ENCODE measurements around the gene S100A4.

DNA sequence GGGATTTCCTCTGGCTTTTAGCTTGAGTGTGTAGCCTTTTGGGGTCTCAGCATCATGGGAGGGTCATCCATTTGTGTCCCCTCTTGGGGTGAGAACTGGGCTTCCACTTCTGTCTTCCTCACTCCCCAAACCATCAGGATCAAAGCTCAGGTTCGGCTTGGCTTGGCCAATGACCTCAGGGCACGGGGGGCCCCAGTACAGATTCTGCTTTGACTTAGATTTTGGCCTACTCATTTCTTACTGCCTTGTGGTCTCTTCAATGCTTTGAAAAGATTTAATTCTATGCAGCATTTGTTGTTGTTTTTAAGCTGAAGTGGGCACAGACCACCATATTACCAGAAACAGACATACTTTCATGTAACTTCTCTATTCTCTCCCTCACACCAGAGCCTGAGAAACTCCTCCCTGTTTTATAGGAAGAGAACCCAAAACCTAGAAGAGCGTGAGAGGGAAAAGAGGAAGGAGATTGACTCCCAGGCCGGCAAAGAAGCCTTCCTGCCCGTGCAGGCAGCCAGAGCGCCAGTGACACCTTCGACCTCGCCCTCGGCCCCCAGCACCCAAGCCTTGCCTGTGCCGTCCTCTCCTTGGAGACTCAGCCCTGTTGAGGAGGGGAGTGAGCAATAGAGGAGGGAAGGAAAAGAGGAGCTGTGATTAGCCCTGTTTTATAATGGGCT lies 5.4 kb upstream of the S100A4 start:
- TF ChIP-seq, protein P1, sequence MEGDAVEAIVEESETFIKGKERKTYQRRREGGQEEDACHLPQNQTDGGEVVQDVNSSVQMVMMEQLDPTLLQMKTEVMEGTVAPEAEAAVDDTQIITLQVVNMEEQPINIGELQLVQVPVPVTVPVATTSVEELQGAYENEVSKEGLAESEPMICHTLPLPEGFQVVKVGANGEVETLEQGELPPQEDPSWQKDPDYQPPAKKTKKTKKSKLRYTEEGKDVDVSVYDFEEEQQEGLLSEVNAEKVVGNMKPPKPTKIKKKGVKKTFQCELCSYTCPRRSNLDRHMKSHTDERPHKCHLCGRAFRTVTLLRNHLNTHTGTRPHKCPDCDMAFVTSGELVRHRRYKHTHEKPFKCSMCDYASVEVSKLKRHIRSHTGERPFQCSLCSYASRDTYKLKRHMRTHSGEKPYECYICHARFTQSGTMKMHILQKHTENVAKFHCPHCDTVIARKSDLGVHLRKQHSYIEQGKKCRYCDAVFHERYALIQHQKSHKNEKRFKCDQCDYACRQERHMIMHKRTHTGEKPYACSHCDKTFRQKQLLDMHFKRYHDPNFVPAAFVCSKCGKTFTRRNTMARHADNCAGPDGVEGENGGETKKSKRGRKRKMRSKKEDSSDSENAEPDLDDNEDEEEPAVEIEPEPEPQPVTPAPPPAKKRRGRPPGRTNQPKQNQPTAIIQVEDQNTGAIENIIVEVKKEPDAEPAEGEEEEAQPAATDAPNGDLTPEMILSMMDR (IDR thresholded peaks at IDR 0.05) = no peak
- TF ChIP-seq POLR2A (IDR thresholded peaks at IDR 0.05) = no peak

Data from esophagus squamous epithelium (tissue), 4 donors.